Measurements from ENCODE around the gene RPRD1A.

Gene RPRD1A

DNA sequence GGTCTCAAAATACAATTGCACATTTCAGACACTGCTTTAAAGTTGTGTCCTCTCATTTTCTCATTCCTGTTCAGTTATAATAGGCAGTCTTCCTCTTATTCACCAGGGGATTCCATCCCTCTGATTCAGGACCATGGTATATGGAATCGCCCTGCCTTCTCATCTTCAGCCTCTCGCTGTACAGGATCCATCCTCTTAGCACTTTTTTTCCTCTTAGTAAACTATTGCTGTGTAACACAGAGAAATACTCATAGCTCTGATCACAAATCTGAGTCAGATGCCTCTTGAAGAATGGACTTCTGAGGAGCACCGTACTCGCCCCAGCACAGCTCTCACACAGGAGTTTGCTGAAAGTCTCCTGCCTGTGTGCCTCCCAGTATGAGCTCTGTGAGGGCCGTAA lies 83.5 kb downstream of the RPRD1A start:
- CTCF ChIA-PET: interaction anchor here (1.4 to 1.7 kb wide), 2 partner anchors 11 to 48 kb away, joined by 3 read pairs; no protein-coding TSS in a partner anchor
- DNase-seq (ENCODE audit: extremely low spot score): no peak
- TF ChIP-seq, protein P1, sequence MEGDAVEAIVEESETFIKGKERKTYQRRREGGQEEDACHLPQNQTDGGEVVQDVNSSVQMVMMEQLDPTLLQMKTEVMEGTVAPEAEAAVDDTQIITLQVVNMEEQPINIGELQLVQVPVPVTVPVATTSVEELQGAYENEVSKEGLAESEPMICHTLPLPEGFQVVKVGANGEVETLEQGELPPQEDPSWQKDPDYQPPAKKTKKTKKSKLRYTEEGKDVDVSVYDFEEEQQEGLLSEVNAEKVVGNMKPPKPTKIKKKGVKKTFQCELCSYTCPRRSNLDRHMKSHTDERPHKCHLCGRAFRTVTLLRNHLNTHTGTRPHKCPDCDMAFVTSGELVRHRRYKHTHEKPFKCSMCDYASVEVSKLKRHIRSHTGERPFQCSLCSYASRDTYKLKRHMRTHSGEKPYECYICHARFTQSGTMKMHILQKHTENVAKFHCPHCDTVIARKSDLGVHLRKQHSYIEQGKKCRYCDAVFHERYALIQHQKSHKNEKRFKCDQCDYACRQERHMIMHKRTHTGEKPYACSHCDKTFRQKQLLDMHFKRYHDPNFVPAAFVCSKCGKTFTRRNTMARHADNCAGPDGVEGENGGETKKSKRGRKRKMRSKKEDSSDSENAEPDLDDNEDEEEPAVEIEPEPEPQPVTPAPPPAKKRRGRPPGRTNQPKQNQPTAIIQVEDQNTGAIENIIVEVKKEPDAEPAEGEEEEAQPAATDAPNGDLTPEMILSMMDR (IDR thresholded peaks at IDR 0.05; ENCODE audit: control extremely low read depth, extremely low read depth, low read depth, missing control alignments): no peak
- POLR2A ChIA-PET: no interaction called here

GRCh38 chr18:35983147-35983546 lies 84.2 kb downstream of the RPRD1A start:
- CTCF ChIA-PET: interaction anchor here (1.4 to 1.7 kb wide), 2 partner anchors 10 to 48 kb away, joined by 3 read pairs; no protein-coding TSS in a partner anchor

DNA sequence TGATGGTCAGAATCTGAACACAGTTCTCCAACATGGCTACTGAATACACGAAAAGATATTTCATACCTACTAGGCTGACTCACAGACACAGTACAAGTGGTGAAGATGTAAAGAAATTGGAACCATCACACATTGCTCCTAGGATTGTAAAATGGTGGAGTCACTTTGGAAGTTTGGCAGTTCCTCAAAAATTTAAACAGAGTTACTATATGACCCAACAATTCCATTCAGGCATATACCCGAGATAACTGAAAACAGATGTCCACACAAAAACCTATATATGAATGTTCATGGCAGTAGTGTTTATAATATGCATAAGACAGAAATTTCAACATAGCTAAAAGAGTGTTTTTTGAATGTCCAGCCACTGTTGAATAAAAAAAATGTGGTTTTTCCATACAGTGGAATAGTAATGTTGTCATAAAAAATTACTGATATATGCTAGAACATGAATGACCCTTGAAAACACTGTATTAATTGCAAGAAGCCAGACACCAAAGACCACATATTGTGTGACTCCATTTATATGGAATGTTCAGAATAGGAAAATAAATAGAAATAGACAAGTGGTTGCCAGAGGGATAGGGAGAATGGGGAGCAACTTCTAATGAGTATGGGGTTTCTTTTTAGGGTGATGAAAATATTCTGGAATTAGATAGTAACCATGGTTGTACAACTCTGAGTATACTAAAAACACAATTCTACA lies 84.8 kb downstream of the RPRD1A start:
- ChIA-PET CTCF (interaction anchor here (1.6 to 1.7 kb wide), 2 partner anchors 9 to 49 kb away, joined by 3 read pairs; no protein-coding TSS in a partner anchor), POLR2A (no interaction called here)
- no peak for DNase-seq (ENCODE audit: extremely low spot score)
- TF ChIP-seq, protein P1 (IDR thresholded peaks at IDR 0.05; ENCODE audit: control extremely low read depth, extremely low read depth, low read depth, missing control alignments): no peak

More at GRCh38 chr18:35983147-35983546, 84.2 kb downstream of the RPRD1A start:
- POLR2A ChIA-PET: no interaction called here
- no peak for DNase-seq (ENCODE audit: extremely low spot score)
- TF ChIP-seq, protein P1 (IDR thresholded peaks at IDR 0.05; ENCODE audit: control extremely low read depth, extremely low read depth, low read depth, missing control alignments): no peak

DNA sequence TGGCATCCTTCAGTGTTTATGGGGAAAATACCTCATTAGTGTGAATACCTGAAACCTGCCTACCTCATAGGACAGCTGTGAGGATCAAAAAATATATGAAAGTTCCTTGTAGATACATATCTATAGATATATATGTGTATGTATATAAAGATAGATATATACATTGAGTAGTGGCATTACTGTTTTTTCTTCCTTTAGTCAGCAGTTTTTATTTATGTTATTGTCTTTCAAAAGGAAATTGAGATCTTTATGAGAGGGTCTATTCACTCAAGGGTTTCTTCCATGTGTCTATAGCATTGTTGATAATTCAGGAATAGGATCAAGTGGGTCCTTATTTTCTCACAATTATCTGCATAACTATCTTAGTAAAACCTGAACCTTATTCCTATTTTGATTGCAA lies 88.2 kb downstream of the RPRD1A start:
- TF ChIP-seq, protein P1 (IDR thresholded peaks at IDR 0.05; ENCODE audit: control extremely low read depth, extremely low read depth, low read depth, missing control alignments): no peak
- CTCF ChIA-PET: no interaction called here
- POLR2A ChIA-PET: no interaction called here
- no peak for DNase-seq (ENCODE audit: extremely low spot score)

- CTCF ChIA-PET: interaction anchor here (1.6 kb wide), 1 partner anchor 619 kb away, joined by 4 read pairs; no protein-coding TSS in a partner anchor
- POLR2A ChIA-PET: no interaction called here
Measured at GRCh38 chr18:35974181-35974580, 93.2 kb downstream of the RPRD1A start.

DNA sequence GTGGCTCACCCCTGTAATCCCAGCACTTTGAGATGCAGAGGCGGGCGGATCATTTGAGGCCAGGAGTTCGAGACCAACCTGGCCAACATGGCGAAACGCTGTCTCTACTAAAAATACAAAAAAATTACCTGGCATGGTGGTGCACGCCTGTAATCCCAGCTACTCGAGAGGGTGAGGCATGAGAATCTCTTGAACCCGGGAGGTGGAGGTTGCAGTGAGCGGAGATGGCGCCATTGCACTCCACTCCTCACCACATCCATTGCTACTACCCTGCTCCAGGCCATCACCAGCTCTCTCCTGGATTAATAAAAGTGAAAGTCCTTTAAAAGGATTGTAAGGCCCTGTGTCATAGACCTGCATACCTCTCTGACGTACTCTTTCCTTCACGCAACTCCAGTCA lies 93.7 kb downstream of the RPRD1A start:
- POLR2A ChIA-PET: no interaction called here
- TF ChIP-seq, protein P1 (IDR thresholded peaks at IDR 0.05; ENCODE audit: control extremely low read depth, extremely low read depth, low read depth, missing control alignments): no peak
- CTCF ChIA-PET: interaction anchor here (0.9 to 1.7 kb wide), 4 partner anchors 10 to 618 kb away, joined by 3 to 6 read pairs (median 4); no protein-coding TSS in a partner anchor
- no peak for DNase-seq (ENCODE audit: extremely low spot score)

More at GRCh38 chr18:35974181-35974580, 93.2 kb downstream of the RPRD1A start:
- TF ChIP-seq, protein P1 (IDR thresholded peaks at IDR 0.05; ENCODE audit: control extremely low read depth, extremely low read depth, low read depth, missing control alignments): no peak
- no peak for DNase-seq (ENCODE audit: extremely low spot score)
